OCI-LY7 (cell line): ENCODE data around the gene FAM53C. TPM values are rescaled to one million over a fixed set of nuclear protein-coding genes. Genes with fewer than 3 reads are reported as not detected.

ENCODE experiments used
- BruUV-seq: library from RNA; stranded (reverse); fragments of 400-500 nt; replicated peaks from 2 replicates; lab custom pipeline; 2021; lab: Mats Ljungman, UMichigan
- CTCF ChIA-PET: fragments of 300-600 bp; sonication (Branson Sonifier 250); formaldehyde crosslinking; loops from one replicate; lab custom pipeline; 2022; ENCODE audit warnings: antibody characterized with exemption; ENCODE audit not compliant: unreplicated experiment; lab: Charles Lee
- POLR2A ChIA-PET: fragments of 300-600 bp; sonication (Branson Sonifier 250); formaldehyde crosslinking; loops from one replicate; lab custom pipeline; 2022; ENCODE audit warnings: antibody characterized with exemption; lab: Charles Lee
- DNase-seq: peaks from one replicate; pipeline ENCODE4 v3.0.0-alpha.2; 2015; ENCODE audit warnings: low spot score
- H2AFZ ChIP-seq: fragments of 200-600 bp; sonication (generic), shearing (Covaris generic); 2 replicates; pipeline ENCODE4 v1.6.1; 2014; ENCODE audit warnings: mild to moderate bottlenecking, antibody characterized with exemption, low read length, moderate library complexity
- H3K27ac ChIP-seq: fragments of 200-600 bp; sonication (generic); 2 replicates; pipeline ENCODE4 v1.5.1; 2014; ENCODE audit warnings: mixed run types, low read depth, mild to moderate bottlenecking, moderate library complexity, low read length, inconsistent platforms; ENCODE audit not compliant: poor library complexity, severe bottlenecking
- H3K36me3 ChIP-seq: fragments of 200-600 bp; sonication (generic); 2 replicates; pipeline ENCODE4 v1.6.1; 2014; ENCODE audit warnings: mild to moderate bottlenecking, antibody characterized with exemption, low read length, moderate library complexity, mixed read lengths; ENCODE audit not compliant: insufficient read depth
- H3K4me1 ChIP-seq: fragments of 200-600 bp; sonication (generic); 2 replicates; pipeline ENCODE4 v1.5.1; 2014; ENCODE audit warnings: mild to moderate bottlenecking, low read length; ENCODE audit not compliant: insufficient read depth, poor library complexity, severe bottlenecking
- H3K4me2 ChIP-seq: fragments of 200-600 bp; sonication (generic); 2 replicates; pipeline ENCODE4 v1.6.1; 2014; ENCODE audit warnings: mild to moderate bottlenecking, low read length
- H3K4me3 ChIP-seq: fragments of 200-600 bp; sonication (generic); 2 replicates; pipeline ENCODE4 v1.5.1; 2014; ENCODE audit warnings: mild to moderate bottlenecking, low read depth, low read length; ENCODE audit not compliant: poor library complexity, severe bottlenecking
- H3K79me2 ChIP-seq: fragments of 200-600 bp; sonication (generic); 2 replicates; pipeline ENCODE4 v1.6.1; 2016; ENCODE audit warnings: low read depth, mild to moderate bottlenecking, low read length, moderate library complexity, mixed read lengths; ENCODE audit not compliant: insufficient read depth
- H3K9me2 ChIP-seq: fragments of 200-600 bp; sonication (generic); 2 replicates; pipeline ENCODE4 v1.6.1; 2016; ENCODE audit warnings: mild to moderate bottlenecking, low read length, mixed read lengths; ENCODE audit not compliant: insufficient read depth
- H3K9me3 ChIP-seq: fragments of 200-600 bp; sonication (generic); 2 replicates; pipeline ENCODE4 v1.6.1; 2014; ENCODE audit warnings: mild to moderate bottlenecking, mixed run types, low read length, mixed read lengths
- H4K20me1 ChIP-seq: fragments of 200-600 bp; sonication (generic); 2 replicates; pipeline ENCODE4 v1.6.1; 2014; ENCODE audit warnings: mild to moderate bottlenecking, antibody characterized with exemption, low read length, moderate library complexity, mixed read lengths; ENCODE audit not compliant: insufficient read depth
- EZH2phosphoT487 ChIP-seq: fragments of 200-600 bp; sonication (generic); IDR thresholded peaks from 2 replicates; pipeline ENCODE4 v1.6.1; 2018; ENCODE audit warnings: low read depth, borderline replicate concordance, mild to moderate bottlenecking, mixed run types, antibody characterized with exemption, low read length, moderate library complexity, mixed read lengths
- intact Hi-C: fragments of 100-400 bp; cut with micrococcal nuclease; formaldehyde crosslinking; loops from one replicate; pipeline ENCODE4 v1.10.0; 2022; ENCODE audit not compliant: unreplicated experiment
- total RNA-seq, 2 experiments: library from RNA; depleted of rRNA in 1 of 2; stranded (reverse); fragments of >200 nt in 1 of 2; shearing (Covaris generic) in 1 of 2; gene quantifications; 2 replicates each; pipeline ENCODE4 v1.2.3, GENCODE V29; 2014 to 2022
- TF ChIP-seq, protein P1 (sequence below): fragments of 200-600 bp; sonication (generic); conservative IDR thresholded peaks from 2 replicates; pipeline ENCODE4 v1.5.1; 2014; ENCODE audit warnings: mild to moderate bottlenecking, antibody characterized with exemption, low read length, moderate library complexity, mixed read lengths

Gene FAM53C
- total RNA-seq, 2 experiments from 2014 or later: 42.3 to 46.5 TPM

DNA sequence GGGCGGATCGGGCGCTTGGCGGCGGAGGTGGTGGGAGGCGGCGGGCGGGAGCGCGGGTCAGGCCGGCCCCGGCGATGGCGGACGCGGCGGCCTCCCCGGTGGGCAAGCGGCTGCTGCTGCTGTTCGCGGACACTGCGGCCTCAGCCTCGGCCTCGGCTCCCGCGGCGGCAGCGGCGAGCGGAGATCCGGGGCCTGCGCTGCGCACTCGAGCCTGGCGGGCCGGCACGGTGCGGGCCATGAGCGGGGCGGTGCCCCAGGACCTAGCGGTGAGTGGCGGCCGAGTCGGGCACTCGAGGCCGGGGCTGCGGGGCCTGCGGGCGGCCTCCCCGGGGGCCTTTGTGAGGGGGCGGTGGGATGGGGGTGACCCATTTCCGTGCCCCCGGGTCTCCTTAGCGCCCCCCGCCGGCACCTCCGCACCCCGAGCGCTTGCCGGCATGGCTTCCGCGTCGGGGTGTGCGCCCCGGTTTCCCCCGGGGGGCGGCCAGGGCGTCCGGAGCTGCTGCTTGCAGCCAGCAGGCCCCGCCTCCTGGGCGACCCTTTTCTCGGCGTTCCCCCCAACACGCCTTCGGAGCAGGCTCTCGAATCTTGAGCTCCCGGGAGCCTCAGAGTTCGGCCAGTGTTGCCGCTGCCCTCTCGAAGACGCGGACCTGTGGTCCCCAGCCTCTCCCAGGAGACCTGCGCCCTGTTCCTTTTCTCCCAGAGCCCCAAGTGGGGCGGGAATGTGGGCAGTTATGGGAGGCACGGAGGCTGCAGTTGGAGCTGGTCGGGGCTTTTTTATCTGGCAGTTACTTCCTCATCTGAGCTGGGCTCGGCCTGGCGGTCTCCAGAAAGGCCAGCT is 14.9 kb downstream of the FAM53C start:
- H3K27ac ChIP-seq: peak overlapping the region; percentile 73
- ChIA-PET CTCF (interaction anchor here (0.6 to 3.9 kb wide), 10 partner anchors 11 to 140 kb away, joined by 3 to 34 read pairs (median 6); partner anchors contain the start of genes CDC25C and FAM53C), POLR2A (interaction anchor here (0.5 to 8.4 kb wide), 8 partner anchors 14 to 196 kb away, joined by 3 to 102 read pairs (median 6); partner anchors contain the start of genes BRD8, CDC25C, FAM53C and KIF20A)
- H3K9me2 ChIP-seq: no peaks in the 10 kb centered on the region
- intact Hi-C loops: loop anchor here (1.0 to 5.0 kb wide), 3 partner anchors 14 to 189 kb away; partner anchors contain the start of gene ETF1
- H2AFZ ChIP-seq: peak overlapping the region; percentile 35; the same call in 1 of the 2 replicates
- peaks cover 31% of the 10 kb centered on the region for H4K20me1 ChIP-seq
- H3K9me3 ChIP-seq: no peaks in the 10 kb centered on the region
- H3K36me3 ChIP-seq: peaks cover 50% of the 10 kb centered on the region
- TF ChIP-seq, protein P1, sequence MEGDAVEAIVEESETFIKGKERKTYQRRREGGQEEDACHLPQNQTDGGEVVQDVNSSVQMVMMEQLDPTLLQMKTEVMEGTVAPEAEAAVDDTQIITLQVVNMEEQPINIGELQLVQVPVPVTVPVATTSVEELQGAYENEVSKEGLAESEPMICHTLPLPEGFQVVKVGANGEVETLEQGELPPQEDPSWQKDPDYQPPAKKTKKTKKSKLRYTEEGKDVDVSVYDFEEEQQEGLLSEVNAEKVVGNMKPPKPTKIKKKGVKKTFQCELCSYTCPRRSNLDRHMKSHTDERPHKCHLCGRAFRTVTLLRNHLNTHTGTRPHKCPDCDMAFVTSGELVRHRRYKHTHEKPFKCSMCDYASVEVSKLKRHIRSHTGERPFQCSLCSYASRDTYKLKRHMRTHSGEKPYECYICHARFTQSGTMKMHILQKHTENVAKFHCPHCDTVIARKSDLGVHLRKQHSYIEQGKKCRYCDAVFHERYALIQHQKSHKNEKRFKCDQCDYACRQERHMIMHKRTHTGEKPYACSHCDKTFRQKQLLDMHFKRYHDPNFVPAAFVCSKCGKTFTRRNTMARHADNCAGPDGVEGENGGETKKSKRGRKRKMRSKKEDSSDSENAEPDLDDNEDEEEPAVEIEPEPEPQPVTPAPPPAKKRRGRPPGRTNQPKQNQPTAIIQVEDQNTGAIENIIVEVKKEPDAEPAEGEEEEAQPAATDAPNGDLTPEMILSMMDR: peak; percentile 53
- TF ChIP-seq EZH2phosphoT487: no peak
- peaks cover 19% of the 10 kb centered on the region for H3K4me1 ChIP-seq
- H3K4me2 ChIP-seq: peak overlapping the region; percentile 90
- BruUV-seq: no TSS peak
- H3K4me3 ChIP-seq: peak overlapping the region; percentile 98
- peaks cover 50% of the 10 kb centered on the region for H3K79me2 ChIP-seq
- peak; percentile 71 for DNase-seq

DNA sequence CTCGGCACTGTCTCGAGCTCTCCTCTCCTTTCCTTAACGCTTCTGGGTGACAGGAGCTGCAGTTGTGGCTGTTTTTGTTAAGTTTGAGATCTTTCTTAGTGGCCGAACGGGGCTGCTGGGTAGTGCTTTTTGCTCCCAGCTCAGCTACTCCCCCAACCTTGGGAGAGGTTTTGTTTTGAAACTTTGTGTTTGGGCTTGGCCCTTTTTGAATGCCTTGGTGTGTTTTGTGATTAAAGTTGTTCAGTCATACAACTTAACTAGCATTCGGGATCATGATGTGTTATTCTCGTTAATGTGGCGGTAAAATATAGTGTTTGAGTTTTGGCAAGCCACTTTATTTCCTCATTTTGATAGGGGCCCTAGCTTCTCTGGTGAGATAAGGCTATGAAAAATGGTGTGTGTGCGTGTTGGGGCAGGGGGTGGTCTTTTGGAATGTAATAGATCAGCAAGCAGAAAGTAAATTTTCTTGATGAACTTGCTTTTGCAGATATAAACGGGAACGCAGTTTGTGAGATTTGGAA is 15.6 kb downstream of the FAM53C start:
- Histone ChIP-seq H3K4me1 (peaks cover 19% of the 10 kb centered on the region), H3K4me3 (peak overlapping the region; percentile 98), H4K20me1 (peaks cover 31% of the 10 kb centered on the region), H3K79me2 (peaks cover 56% of the 10 kb centered on the region), H3K27ac (peak overlapping the region; percentile 73), H3K4me2 (peak overlapping the region; percentile 90), H2AFZ (peak overlapping the region; percentile 35; the same call in 1 of the 2 replicates), H3K9me2 (no peaks in the 10 kb centered on the region), H3K9me3 (no peaks in the 10 kb centered on the region), H3K36me3 (peaks cover 43% of the 10 kb centered on the region)
- no TSS peak for BruUV-seq
- CTCF ChIA-PET: interaction anchor here (0.7 to 3.9 kb wide), 6 partner anchors 15 to 175 kb away, joined by 3 to 34 read pairs (median 4); partner anchors contain the start of genes BRD8, CDC25C, FAM53C and KIF20A
- intact Hi-C loops: loop anchor here (2.0 to 5.0 kb wide), 2 partner anchors 173 to 189 kb away; partner anchors contain the start of gene ETF1
- no peak for TF ChIP-seq EZH2phosphoT487
- TF ChIP-seq, protein P1: no peak
- peak; percentile 68 for DNase-seq
- POLR2A ChIA-PET: interaction anchor here (0.7 to 8.4 kb wide), 10 partner anchors 14 to 197 kb away, joined by 3 to 102 read pairs (median 5); partner anchors contain the start of genes BRD8, CDC23, CDC25C and ETF1
